ENCODE data around the gene TULP3. TPM values are rescaled to one million over a fixed set of nuclear protein-coding genes. Genes with fewer than 3 reads are reported as not detected.

The TULP3 gene
- total RNA-seq, 1 experiment from 2014 or later, result 54.6 TPM

DNA sequence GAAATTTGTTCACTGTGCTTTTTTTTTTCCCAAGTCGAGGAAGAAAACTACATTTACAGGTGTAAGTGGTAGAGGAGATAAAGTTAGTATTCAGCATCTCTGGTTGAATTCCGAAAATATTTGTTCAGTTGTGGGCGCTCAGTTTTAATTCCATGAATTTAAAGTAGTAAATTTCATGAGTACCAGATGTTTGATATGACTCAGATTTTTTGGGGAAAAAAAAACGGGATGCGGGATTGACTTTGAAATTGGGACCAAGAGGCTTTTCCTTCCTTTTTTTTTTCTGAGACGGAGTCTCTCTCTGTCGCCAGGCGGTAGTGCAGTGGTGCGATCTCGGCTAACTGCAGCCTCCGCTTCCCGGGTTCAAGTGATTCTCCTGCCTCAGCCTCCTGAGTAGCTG is 1.6 kb downstream of the TULP3 start:
- H3K27me3 ChIP-seq (ENCODE audit: insufficient read depth, low read depth), result no peaks in the 10 kb centered on the region
- H3K36me3 ChIP-seq (ENCODE audit: low read depth), result no peaks in the 10 kb centered on the region
- H3K9me2 ChIP-seq (ENCODE audit: insufficient read depth), result no peaks in the 10 kb centered on the region
- intact Hi-C loops (cut with micrococcal nuclease; ENCODE audit: unreplicated experiment), result no loop called here
- H3K79me2 ChIP-seq (ENCODE audit: low read depth), result peaks cover 43% of the 10 kb centered on the region
- no peak overlapping the region for H2AFZ ChIP-seq
- CTCF ChIA-PET, result interaction anchor here (0.6 kb wide), 1 partner anchor 1372 kb away, joined by 3 read pairs; no protein-coding TSS in a partner anchor
- no peaks in the 10 kb centered on the region for H3K9me3 ChIP-seq (ENCODE audit: insufficient read depth, low read depth)
- DNase-seq, result no peak
- peak overlapping the region; percentile 74 for H3K27ac ChIP-seq
- H3K4me2 ChIP-seq, result peak overlapping the region; percentile 85
- peak overlapping the region; percentile 80; the same call in 1 of the 2 replicates for H3K4me3 ChIP-seq
- POLR2A ChIA-PET (ENCODE audit: unreplicated experiment), result interaction anchor here (0.5 to 0.7 kb wide), 4 partner anchors 8 to 125 kb away, joined by 4 to 22 read pairs (median 6); no protein-coding TSS in a partner anchor
- no peaks in the 10 kb centered on the region; the same call in none of the 2 replicates for H4K20me1 ChIP-seq (ENCODE audit: insufficient read depth)
- peaks cover 42% of the 10 kb centered on the region for H3K4me1 ChIP-seq (replicated peaks; ENCODE audit: insufficient read depth)
- BruUV-seq (replicated peaks), result no TSS peak
- peaks cover 46% of the 10 kb centered on the region for H3F3A ChIP-seq (ENCODE audit: insufficient read depth, low read depth)
- TF ChIP-seq EZH2 (IDR thresholded peaks at IDR 0.05; ENCODE audit: low read depth), result no peak
- TF ChIP-seq, protein P1, sequence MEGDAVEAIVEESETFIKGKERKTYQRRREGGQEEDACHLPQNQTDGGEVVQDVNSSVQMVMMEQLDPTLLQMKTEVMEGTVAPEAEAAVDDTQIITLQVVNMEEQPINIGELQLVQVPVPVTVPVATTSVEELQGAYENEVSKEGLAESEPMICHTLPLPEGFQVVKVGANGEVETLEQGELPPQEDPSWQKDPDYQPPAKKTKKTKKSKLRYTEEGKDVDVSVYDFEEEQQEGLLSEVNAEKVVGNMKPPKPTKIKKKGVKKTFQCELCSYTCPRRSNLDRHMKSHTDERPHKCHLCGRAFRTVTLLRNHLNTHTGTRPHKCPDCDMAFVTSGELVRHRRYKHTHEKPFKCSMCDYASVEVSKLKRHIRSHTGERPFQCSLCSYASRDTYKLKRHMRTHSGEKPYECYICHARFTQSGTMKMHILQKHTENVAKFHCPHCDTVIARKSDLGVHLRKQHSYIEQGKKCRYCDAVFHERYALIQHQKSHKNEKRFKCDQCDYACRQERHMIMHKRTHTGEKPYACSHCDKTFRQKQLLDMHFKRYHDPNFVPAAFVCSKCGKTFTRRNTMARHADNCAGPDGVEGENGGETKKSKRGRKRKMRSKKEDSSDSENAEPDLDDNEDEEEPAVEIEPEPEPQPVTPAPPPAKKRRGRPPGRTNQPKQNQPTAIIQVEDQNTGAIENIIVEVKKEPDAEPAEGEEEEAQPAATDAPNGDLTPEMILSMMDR (conservative IDR thresholded peaks at IDR 0.05), result no peak

DNA sequence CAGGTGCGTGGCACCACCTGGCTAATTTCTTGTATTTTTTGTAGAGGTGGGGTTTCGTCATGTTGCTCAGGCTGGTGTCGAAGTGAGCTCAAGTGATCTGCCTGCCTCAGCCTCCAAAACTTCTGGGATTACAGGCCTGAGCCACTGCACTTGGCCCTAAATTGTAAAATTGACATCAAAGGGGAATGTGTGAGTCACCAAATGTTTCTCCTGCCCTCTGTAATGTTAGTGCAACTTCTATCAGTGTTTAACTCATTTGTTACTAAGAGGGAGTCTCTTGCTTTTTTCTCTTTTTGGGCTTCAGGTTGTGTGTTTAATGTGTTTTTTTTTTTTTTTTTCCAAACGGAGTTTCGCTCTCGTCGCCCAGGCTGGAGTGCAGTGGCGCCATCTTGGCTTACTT is 2.3 kb downstream of the TULP3 start:
- no peaks in the 10 kb centered on the region; the same call in none of the 2 replicates for H4K20me1 ChIP-seq (ENCODE audit: insufficient read depth)
- no peak overlapping the region for H2AFZ ChIP-seq
- H3K79me2 ChIP-seq (ENCODE audit: low read depth), result peaks cover 49% of the 10 kb centered on the region
- H3K9me2 ChIP-seq (ENCODE audit: insufficient read depth), result no peaks in the 10 kb centered on the region
- ChIA-PET CTCF (no interaction called here), POLR2A (ENCODE audit: unreplicated experiment) (interaction anchor here (0.7 kb wide), 1 partner anchor 124 kb away, joined by 6 read pairs; no protein-coding TSS in a partner anchor)
- no peaks in the 10 kb centered on the region for H3K36me3 ChIP-seq (ENCODE audit: low read depth)
- no peaks in the 10 kb centered on the region for H3K9me3 ChIP-seq (ENCODE audit: insufficient read depth, low read depth)
- peak overlapping the region; percentile 63 for H3K4me2 ChIP-seq
- intact Hi-C loops (cut with micrococcal nuclease; ENCODE audit: unreplicated experiment), result no loop called here
- H3K27me3 ChIP-seq (ENCODE audit: insufficient read depth, low read depth), result no peaks in the 10 kb centered on the region
- peak overlapping the region; percentile 74 for H3K27ac ChIP-seq
- peak in 1 of 2 experiments; percentile 83 for DNase-seq
- BruUV-seq (replicated peaks), result no TSS peak
- TF ChIP-seq, protein P1 (conservative IDR thresholded peaks at IDR 0.05), result no peak
- TF ChIP-seq EZH2 (IDR thresholded peaks at IDR 0.05; ENCODE audit: low read depth), result no peak
- H3K4me3 ChIP-seq, result no peak overlapping the region
- H3K4me1 ChIP-seq (replicated peaks; ENCODE audit: insufficient read depth), result peaks cover 42% of the 10 kb centered on the region
- peaks cover 42% of the 10 kb centered on the region for H3F3A ChIP-seq (ENCODE audit: insufficient read depth, low read depth)

DNA sequence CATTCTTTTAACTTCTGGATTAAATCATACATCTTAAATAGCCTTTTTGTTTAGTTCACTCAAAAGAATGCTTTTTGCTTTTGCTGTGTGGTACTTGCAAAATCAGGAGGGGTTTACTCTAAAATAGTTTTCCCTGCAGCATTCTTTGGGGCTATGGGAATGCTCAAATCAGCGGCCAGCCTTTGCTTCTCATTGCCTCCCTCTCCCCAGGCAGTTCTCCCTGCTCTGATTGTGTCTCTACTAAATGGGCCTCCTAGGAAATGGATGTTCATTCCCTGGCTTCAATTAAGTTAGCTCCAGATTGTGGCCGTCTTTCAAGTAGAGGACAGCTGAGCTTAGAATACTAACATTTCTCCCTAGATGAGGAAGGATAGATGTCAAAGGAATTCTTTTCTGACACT is 4.4 kb downstream of the TULP3 start:
- intact Hi-C loops (cut with micrococcal nuclease; ENCODE audit: unreplicated experiment), result no loop called here
- H4K20me1 ChIP-seq (ENCODE audit: insufficient read depth), result no peaks in the 10 kb centered on the region; the same call in none of the 2 replicates

More for the DNA sequence above, 4.4 kb downstream of the TULP3 start:
- TF ChIP-seq, protein P1 (conservative IDR thresholded peaks at IDR 0.05), result no peak
- no peak for TF ChIP-seq EZH2 (IDR thresholded peaks at IDR 0.05; ENCODE audit: low read depth)
- no peaks in the 10 kb centered on the region for H3K9me3 ChIP-seq (ENCODE audit: insufficient read depth, low read depth)
- no peaks in the 10 kb centered on the region for H3K36me3 ChIP-seq (ENCODE audit: low read depth)
- H3K79me2 ChIP-seq (ENCODE audit: low read depth), result peaks cover 56% of the 10 kb centered on the region
- no TSS peak for BruUV-seq (replicated peaks)
- H3K9me2 ChIP-seq (ENCODE audit: insufficient read depth), result no peaks in the 10 kb centered on the region
- H3F3A ChIP-seq (ENCODE audit: insufficient read depth, low read depth), result peaks cover 24% of the 10 kb centered on the region
- H3K27ac ChIP-seq, result peak overlapping the region; percentile 73
- no peak overlapping the region for H2AFZ ChIP-seq
- CTCF ChIA-PET, result no interaction called here
- H3K4me2 ChIP-seq, result peak overlapping the region; percentile 21
- no peak for DNase-seq
- POLR2A ChIA-PET (ENCODE audit: unreplicated experiment), result no interaction called here
- H3K27me3 ChIP-seq (ENCODE audit: insufficient read depth, low read depth), result no peaks in the 10 kb centered on the region
- H3K4me1 ChIP-seq (replicated peaks; ENCODE audit: insufficient read depth), result peaks cover 42% of the 10 kb centered on the region
- H3K4me3 ChIP-seq, result no peak overlapping the region

Data from PC-9 (cell line).